GM15510 (cell line): ENCODE measurements around the gene ADAM15.

Experiments
- POLR2A ChIP-seq: IDR thresholded peaks from 3 replicates; pipeline ENCODE4 v1.6.1; 2011; ENCODE audit warnings: borderline replicate concordance; ENCODE audit not compliant: insufficient read length; ENCODE audit errors: extremely low read depth

The ADAM15 gene

GRCh38 chr1:155051777-155052398 lies 772 bp downstream of the ADAM15 start:
- no peak for TF ChIP-seq POLR2A

GRCh38 chr1:155052439-155053395 lies 1.6 kb downstream of the ADAM15 start:
- TF ChIP-seq POLR2A = no peak

GRCh38 chr1:155053531-155054105 lies 2.5 kb downstream of the ADAM15 start:
- no peak for TF ChIP-seq POLR2A

- no peak for TF ChIP-seq POLR2A
Measured at GRCh38 chr1:155057104-155057503, 6.0 kb downstream of the ADAM15 start.

GRCh38 chr1:155057788-155058211 lies 6.7 kb downstream of the ADAM15 start:
- TF ChIP-seq POLR2A = no peak

- no peak for TF ChIP-seq POLR2A
Measured at GRCh38 chr1:155060736-155061135, 9.6 kb downstream of the ADAM15 start.

- TF ChIP-seq POLR2A = no peak
Measured at GRCh38 chr1:155061381-155062150, 10.4 kb downstream of the ADAM15 start.

GRCh38 chr1:155062151-155062686 lies 11.1 kb downstream of the ADAM15 start:
- TF ChIP-seq POLR2A = no peak

- no peak for TF ChIP-seq POLR2A
Measured at GRCh38 chr1:155062702-155063411, 11.7 kb downstream of the ADAM15 start.

GRCh38 chr1:155063550-155064110 lies 12.5 kb downstream of the ADAM15 start, which contains the start of gene EFNA4:
Gene EFNA4, plus strand, starts transcription at chr1:155063740. Its CDS starts 84 bp downstream, at chr1:155063824.
- peak; percentile 71 for TF ChIP-seq POLR2A

- no peak for TF ChIP-seq POLR2A
Measured at GRCh38 chr1:155064111-155064831, 13.2 kb downstream of the ADAM15 start.

GRCh38 chr1:155064832-155065429 lies 13.8 kb downstream of the ADAM15 start:
- no peak for TF ChIP-seq POLR2A
